Upper lobe of right lung (tissue), 1 donor: ENCODE results near the gene HMGN4. TPM values are rescaled to one million over a fixed set of nuclear protein-coding genes. Genes with fewer than 3 reads are reported as not detected.

ENCODE experiments used
- ATAC-seq: fragments of 200-7000 bp; cut with Tn5 transposase; one replicate; pipeline ENCODE4 v1.9.1; 2020; ENCODE audit warnings: mild to moderate bottlenecking, moderate library complexity
- DNase-seq: peaks from one replicate; pipeline ENCODE4 v3.0.0-alpha.2; 2020
- H3K27ac ChIP-seq: fragments of 200-600 bp; one replicate; pipeline ENCODE4 v1.8.0; 2022
- H3K27me3 ChIP-seq: fragments of 200-600 bp; one replicate; pipeline ENCODE4 v1.8.0; 2022; ENCODE audit warnings: mild to moderate bottlenecking
- H3K36me3 ChIP-seq: fragments of 200-600 bp; one replicate; pipeline ENCODE4 v1.8.0; 2022
- H3K4me1 ChIP-seq: fragments of 200-600 bp; one replicate; pipeline ENCODE4 v1.8.0; 2022
- H3K4me3 ChIP-seq: fragments of 200-600 bp; one replicate; pipeline ENCODE4 v1.8.0; 2022; ENCODE audit warnings: mild to moderate bottlenecking
- H3K9me3 ChIP-seq: fragments of 200-600 bp; one replicate; pipeline ENCODE4 v1.8.0; 2022
- CTCF ChIP-seq: fragments of 200-600 bp; IDR thresholded peaks from one replicate; pipeline ENCODE4 v1.8.0; 2022; ENCODE audit warnings: antibody characterized with exemption
- intact Hi-C: fragments of 100-400 bp; cut with DNase I; formaldehyde crosslinking; loops from one replicate; pipeline ENCODE4 v1.11.0; 2022
- total RNA-seq: library from RNA; stranded (reverse); fragmentation: NEBNext Ultra II Directional; extraction: Animal tissue kit (Norgen Biotek cat#: 25700); gene quantifications from one replicate; pipeline ENCODE4 v1.2.1, GENCODE V29; 2021
- donor health status: DM: no; HTN: yes; CAD: no; lungs with severe emphysema.

Gene HMGN4
- total RNA-seq, 1 donor from 2014 or later, result 45.8 TPM

GRCh38 chr6:26554697-26555504 is 16.7 kb downstream of the HMGN4 start:
- no peaks in the 10 kb centered on the region for H3K9me3 ChIP-seq
- no peak for TF ChIP-seq CTCF
- H3K27ac ChIP-seq, result peak overlapping the region; percentile 70
- ATAC-seq, result no peak
- no peaks in the 10 kb centered on the region for H3K36me3 ChIP-seq
- peak overlapping the region; percentile 63 for H3K4me3 ChIP-seq
- peaks cover 7% of the 10 kb centered on the region for H3K4me1 ChIP-seq
- intact Hi-C loops, result no loop called here
- DNase-seq, result no peak
- H3K27me3 ChIP-seq, result no peaks in the 10 kb centered on the region

- Histone ChIP-seq H3K27ac (no peak overlapping the region), H3K27me3 (no peaks in the 10 kb centered on the region), H3K36me3 (no peaks in the 10 kb centered on the region), H3K4me1 (peaks cover 7% of the 10 kb centered on the region), H3K9me3 (no peaks in the 10 kb centered on the region), H3K4me3 (no peak overlapping the region)
- TF ChIP-seq CTCF, result no peak
- DNase-seq (no peak), ATAC-seq (no peak)
- intact Hi-C loops, result no loop called here
Observed at GRCh38 chr6:26555505-26556262, 17.5 kb downstream of the HMGN4 start.

- no peaks in the 10 kb centered on the region for H3K9me3 ChIP-seq
- no peaks in the 10 kb centered on the region for H3K27me3 ChIP-seq
- peaks cover 7% of the 10 kb centered on the region for H3K4me1 ChIP-seq
- DNase-seq, result no peak
- no peaks in the 10 kb centered on the region for H3K36me3 ChIP-seq
- no peak for TF ChIP-seq CTCF
- intact Hi-C loops, result no loop called here
- H3K4me3 ChIP-seq, result no peak overlapping the region
- H3K27ac ChIP-seq, result no peak overlapping the region
- no peak for ATAC-seq
Observed at GRCh38 chr6:26556263-26557070, 18.3 kb downstream of the HMGN4 start.

GRCh38 chr6:26561533-26562466 is 23.6 kb downstream of the HMGN4 start:
- no peak for TF ChIP-seq CTCF
- Histone ChIP-seq H3K4me1 (no peaks in the 10 kb centered on the region), H3K36me3 (no peaks in the 10 kb centered on the region), H3K27ac (no peak overlapping the region), H3K27me3 (no peaks in the 10 kb centered on the region), H3K9me3 (no peaks in the 10 kb centered on the region), H3K4me3 (no peak overlapping the region)
- DNase-seq, result no peak
- no peak for ATAC-seq
- intact Hi-C loops, result no loop called here

GRCh38 chr6:26563488-26563887 is 25.3 kb downstream of the HMGN4 start:
- Histone ChIP-seq H3K27ac (no peak overlapping the region), H3K27me3 (no peaks in the 10 kb centered on the region), H3K4me3 (no peak overlapping the region), H3K4me1 (no peaks in the 10 kb centered on the region), H3K9me3 (no peaks in the 10 kb centered on the region), H3K36me3 (no peaks in the 10 kb centered on the region)
- DNase-seq (no peak), ATAC-seq (no peak)
- TF ChIP-seq CTCF, result no peak
- intact Hi-C loops, result no loop called here
